ENCODE measurements around the gene SPDYA. TPM values are rescaled to one million over a fixed set of nuclear protein-coding genes. Genes with fewer than 3 reads are reported as not detected.

SPDYA gene
- total and polyA plus RNA-seq, 2 of the 13 experiments (the other 11 are each of a cell fraction or from before 2014, with no cell fraction given): 0.32 to 0.75 TPM

- TF ChIP-seq, protein P1, sequence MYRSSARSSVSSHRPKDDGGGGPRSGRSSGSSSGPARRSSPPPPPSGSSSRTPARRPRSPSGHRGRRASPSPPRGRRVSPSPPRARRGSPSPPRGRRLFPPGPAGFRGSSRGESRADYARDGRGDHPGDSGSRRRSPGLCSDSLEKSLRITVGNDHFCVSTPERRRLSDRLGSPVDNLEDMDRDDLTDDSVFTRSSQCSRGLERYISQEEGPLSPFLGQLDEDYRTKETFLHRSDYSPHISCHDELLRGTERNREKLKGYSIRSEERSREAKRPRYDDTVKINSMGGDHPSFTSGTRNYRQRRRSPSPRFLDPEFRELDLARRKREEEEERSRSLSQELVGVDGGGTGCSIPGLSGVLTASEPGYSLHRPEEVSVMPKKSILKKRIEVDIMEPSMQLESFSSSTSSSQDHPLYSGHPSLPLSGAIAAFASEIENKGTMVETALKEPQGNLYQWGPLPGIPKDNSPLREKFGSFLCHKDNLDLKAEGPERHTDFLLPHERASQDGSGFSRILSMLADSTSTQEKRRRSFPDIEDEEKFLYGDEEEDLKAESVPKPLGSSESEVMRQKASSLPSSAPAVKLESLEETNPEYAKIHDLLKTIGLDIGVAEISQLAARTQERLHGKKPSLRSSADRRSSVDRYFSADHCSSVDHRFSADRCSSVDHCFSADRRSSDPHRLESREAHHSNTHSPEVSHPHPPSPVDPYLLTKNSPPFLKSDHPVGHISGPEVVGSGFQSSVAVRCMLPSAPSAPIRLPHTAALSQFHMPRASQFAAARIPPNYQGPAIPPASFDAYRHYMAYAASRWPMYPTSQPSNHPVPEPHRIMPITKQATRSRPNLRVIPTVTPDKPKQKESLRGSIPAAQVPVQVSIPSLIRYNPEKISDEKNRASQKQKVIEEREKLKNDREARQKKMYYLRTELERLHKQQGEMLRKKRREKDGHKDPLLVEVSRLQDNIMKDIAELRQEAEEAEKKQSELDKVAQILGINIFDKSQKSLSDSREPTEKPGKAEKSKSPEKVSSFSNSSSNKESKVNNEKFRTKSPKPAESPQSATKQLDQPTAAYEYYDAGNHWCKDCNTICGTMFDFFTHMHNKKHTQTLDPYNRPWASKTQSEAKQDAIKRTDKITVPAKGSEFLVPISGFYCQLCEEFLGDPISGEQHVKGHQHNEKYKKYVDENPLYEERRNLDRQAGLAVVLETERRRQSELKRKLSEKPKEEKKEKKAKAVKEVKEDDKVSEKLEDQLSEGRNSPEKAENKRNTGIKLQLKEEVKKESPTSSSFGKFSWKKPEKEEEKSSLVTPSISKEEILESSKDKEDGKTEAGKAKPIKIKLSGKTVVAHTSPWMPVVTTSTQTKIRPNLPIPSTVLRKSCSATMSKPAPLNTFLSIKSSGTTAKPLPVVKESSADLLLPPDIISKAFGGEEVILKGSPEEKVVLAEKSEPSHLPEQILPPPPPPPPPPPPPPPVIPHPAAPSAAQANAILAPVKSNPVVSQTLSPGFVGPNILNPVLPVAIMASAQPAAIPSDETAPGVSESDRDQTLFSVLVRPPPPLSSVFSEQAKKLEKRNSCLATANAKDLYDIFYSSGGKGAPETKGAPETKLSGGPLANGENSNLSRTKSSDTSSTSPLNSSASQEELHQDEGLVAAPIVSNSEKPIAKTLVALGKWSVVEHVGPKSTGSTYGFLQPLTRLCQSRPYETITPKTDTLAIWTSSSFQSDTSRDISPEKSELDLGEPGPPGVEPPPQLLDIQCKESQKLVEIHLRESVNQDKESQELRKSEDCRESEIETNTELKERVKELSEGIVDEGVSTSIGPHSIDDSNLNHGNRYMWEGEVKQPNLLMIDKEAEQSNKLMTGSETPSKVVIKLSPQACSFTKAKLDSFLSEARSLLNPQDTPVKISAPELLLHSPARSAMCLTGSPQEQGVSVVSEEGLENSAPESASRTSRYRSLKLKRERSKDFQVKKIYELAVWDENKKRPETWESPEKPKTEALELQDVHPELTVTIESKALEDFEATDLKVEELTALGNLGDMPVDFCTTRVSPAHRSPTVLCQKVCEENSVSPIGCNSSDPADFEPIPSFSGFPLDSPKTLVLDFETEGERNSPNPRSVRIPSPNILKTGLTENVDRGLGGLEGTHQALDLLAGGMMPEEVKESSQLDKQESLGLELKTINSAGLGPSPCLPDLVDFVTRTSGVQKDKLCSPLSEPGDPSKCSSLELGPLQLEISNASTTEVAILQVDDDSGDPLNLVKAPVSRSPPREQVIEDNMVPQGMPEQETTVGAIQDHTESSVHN (CRISPR knock-in tag; IDR thresholded peaks at IDR 0.05): peak; percentile 80; the same call in 1 of the 2 replicates
- TF ChIP-seq ZNF44 (CRISPR knock-in tag; IDR thresholded peaks at IDR 0.05) (no peak), ONECUT2 (CRISPR knock-in tag; IDR thresholded peaks at IDR 0.05) (no peak), ZNF224 (CRISPR knock-in tag; IDR thresholded peaks at IDR 0.05) (peak; percentile 81; the same call in 1 of the 2 replicates), SP2 (CRISPR knock-in tag; IDR thresholded peaks at IDR 0.05) (no peak), GZF1 (CRISPR knock-in tag; IDR thresholded peaks at IDR 0.05) (no peak), ZNF512B (CRISPR knock-in tag; IDR thresholded peaks at IDR 0.05; ENCODE audit: borderline replicate concordance) (no peak), KDM5B (CRISPR knock-in tag; IDR thresholded peaks at IDR 0.05; ENCODE audit: borderline replicate concordance) (no peak), ZNF644 (CRISPR knock-in tag; IDR thresholded peaks at IDR 0.05; ENCODE audit: low read depth) (no peak)
- TF ChIP-seq, protein P2, sequence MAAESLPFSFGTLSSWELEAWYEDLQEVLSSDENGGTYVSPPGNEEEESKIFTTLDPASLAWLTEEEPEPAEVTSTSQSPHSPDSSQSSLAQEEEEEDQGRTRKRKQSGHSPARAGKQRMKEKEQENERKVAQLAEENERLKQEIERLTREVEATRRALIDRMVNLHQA (CRISPR knock-in tag; IDR thresholded peaks at IDR 0.05): 0 out of 2 replicates have a peak, but pooled peaks have one; percentile 18
- TF ChIP-seq, protein P3, sequence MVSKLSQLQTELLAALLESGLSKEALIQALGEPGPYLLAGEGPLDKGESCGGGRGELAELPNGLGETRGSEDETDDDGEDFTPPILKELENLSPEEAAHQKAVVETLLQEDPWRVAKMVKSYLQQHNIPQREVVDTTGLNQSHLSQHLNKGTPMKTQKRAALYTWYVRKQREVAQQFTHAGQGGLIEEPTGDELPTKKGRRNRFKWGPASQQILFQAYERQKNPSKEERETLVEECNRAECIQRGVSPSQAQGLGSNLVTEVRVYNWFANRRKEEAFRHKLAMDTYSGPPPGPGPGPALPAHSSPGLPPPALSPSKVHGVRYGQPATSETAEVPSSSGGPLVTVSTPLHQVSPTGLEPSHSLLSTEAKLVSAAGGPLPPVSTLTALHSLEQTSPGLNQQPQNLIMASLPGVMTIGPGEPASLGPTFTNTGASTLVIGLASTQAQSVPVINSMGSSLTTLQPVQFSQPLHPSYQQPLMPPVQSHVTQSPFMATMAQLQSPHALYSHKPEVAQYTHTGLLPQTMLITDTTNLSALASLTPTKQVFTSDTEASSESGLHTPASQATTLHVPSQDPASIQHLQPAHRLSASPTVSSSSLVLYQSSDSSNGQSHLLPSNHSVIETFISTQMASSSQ (IDR thresholded peaks at IDR 0.05; ENCODE audit: low read depth): no peak; the same call in 1 of the 2 replicates
- TF ChIP-seq, protein P3 (CRISPR knock-in tag; IDR thresholded peaks at IDR 0.05; ENCODE audit: borderline replicate concordance): 0 out of 2 replicates have a peak, but pooled peaks have one; percentile 53
These were observed 59.0 kb downstream of the SPDYA start (continued) for GRCh38 chr2:28869494-28870145.

Data from HepG2 (cell line).